OCI-LY3 (cell line): ENCODE data around the gene COG3.

ENCODE experiments used
- H2AFZ ChIP-seq: fragments of 200-600, 300-600 bp; shearing (Covaris generic); 2 replicates; pipeline ENCODE4 v1.6.0; 2014; ENCODE audit warnings: antibody characterized with exemption, low read depth, low read length
- H3K27ac ChIP-seq: fragments of 200-600, 300-600 bp; sonication (generic); 2 replicates; pipeline ENCODE4 v1.5.1; 2014; ENCODE audit warnings: mild to moderate bottlenecking, low read length, moderate library complexity, mixed read lengths
- H3K27me3 ChIP-seq: fragments of 200-600, 300-600 bp; sonication (generic); 2 replicates; pipeline ENCODE4 v1.6.1; 2014; ENCODE audit warnings: low read depth, low read length, mixed read lengths
- H3K36me3 ChIP-seq: fragments of 200-600, 300-600 bp; sonication (generic); replicated peaks from 2 replicates; pipeline ENCODE3; 2014; ENCODE audit warnings: low read depth, low read length, mixed read lengths
- H3K4me1 ChIP-seq: fragments of 300-600, 200-600 bp; sonication (generic); 2 replicates; pipeline ENCODE4 v1.6.1; 2014; ENCODE audit warnings: low read length, mixed read lengths
- H3K4me2 ChIP-seq: fragments of 200-600, 300-600 bp; sonication (generic); 2 replicates; pipeline ENCODE4 v1.6.1; 2014; ENCODE audit warnings: low read length, mixed read lengths
- H3K4me3 ChIP-seq: fragments of 300-600, 200-600 bp; sonication (generic); 2 replicates; pipeline ENCODE4 v1.5.1; 2014; ENCODE audit warnings: antibody characterized with exemption, mild to moderate bottlenecking, low read length, moderate library complexity
- H3K79me2 ChIP-seq: fragments of 300-600, 200-600 bp; shearing (Covaris generic); 2 replicates; pipeline ENCODE4 v1.6.1; 2014; ENCODE audit warnings: mild to moderate bottlenecking, low read length, mixed read lengths
- H3K9ac ChIP-seq: fragments of 300-600, 200-600 bp; shearing (Covaris generic); 2 replicates; pipeline ENCODE4 v1.6.0; 2014; ENCODE audit warnings: mild to moderate bottlenecking, low read length, moderate library complexity
- H3K9me3 ChIP-seq: fragments of 200-600, 300-600 bp; shearing (Covaris generic); 2 replicates; pipeline ENCODE4 v1.6.1; 2014; ENCODE audit warnings: low read length, mixed read lengths; ENCODE audit not compliant: insufficient read depth
- H4K20me1 ChIP-seq: fragments of 200-600, 300-600 bp; sonication (generic); 2 replicates; pipeline ENCODE4 v1.6.1; 2016; ENCODE audit warnings: low read length, mixed read lengths; ENCODE audit not compliant: insufficient read depth
- EZH2phosphoT487 ChIP-seq: fragments of 200-600 bp; shearing (Covaris generic); IDR thresholded peaks from 2 replicates; pipeline ENCODE4 v1.6.1; 2018; ENCODE audit warnings: antibody characterized with exemption, mixed run types, low read depth
- TF ChIP-seq, protein P1 (sequence below): fragments of 200-600, 300-600 bp; sonication (generic); IDR thresholded peaks from 2 replicates; pipeline ENCODE4 v1.5.1; 2014; ENCODE audit warnings: antibody characterized with exemption, low read length, low read depth

COG3 gene

DNA sequence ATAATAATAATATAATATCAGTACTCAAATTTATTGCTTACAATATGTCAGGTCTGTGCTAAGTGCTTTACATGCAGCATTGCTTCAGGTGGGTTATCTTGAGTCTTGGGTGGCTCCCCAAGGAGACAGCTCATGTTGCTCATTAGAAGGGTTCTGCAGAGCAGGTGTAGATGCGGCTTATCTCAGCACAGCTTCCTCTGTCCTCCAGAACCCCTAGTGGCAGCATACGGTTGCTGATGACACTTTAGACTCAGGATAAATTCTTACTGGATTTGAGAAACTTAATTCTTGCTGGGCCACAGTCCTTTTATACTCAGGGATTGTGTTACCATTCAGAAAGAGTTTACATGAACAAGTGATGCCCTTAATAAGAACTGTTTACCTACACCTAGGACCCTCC lies 8.9 kb downstream of the COG3 start:
- no peak overlapping the region for H3K4me2 ChIP-seq
- TF ChIP-seq EZH2phosphoT487, result no peak
- TF ChIP-seq, protein P1, sequence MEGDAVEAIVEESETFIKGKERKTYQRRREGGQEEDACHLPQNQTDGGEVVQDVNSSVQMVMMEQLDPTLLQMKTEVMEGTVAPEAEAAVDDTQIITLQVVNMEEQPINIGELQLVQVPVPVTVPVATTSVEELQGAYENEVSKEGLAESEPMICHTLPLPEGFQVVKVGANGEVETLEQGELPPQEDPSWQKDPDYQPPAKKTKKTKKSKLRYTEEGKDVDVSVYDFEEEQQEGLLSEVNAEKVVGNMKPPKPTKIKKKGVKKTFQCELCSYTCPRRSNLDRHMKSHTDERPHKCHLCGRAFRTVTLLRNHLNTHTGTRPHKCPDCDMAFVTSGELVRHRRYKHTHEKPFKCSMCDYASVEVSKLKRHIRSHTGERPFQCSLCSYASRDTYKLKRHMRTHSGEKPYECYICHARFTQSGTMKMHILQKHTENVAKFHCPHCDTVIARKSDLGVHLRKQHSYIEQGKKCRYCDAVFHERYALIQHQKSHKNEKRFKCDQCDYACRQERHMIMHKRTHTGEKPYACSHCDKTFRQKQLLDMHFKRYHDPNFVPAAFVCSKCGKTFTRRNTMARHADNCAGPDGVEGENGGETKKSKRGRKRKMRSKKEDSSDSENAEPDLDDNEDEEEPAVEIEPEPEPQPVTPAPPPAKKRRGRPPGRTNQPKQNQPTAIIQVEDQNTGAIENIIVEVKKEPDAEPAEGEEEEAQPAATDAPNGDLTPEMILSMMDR, result peak; percentile 18
- peaks cover 71% of the 10 kb centered on the region for H3K79me2 ChIP-seq

DNA sequence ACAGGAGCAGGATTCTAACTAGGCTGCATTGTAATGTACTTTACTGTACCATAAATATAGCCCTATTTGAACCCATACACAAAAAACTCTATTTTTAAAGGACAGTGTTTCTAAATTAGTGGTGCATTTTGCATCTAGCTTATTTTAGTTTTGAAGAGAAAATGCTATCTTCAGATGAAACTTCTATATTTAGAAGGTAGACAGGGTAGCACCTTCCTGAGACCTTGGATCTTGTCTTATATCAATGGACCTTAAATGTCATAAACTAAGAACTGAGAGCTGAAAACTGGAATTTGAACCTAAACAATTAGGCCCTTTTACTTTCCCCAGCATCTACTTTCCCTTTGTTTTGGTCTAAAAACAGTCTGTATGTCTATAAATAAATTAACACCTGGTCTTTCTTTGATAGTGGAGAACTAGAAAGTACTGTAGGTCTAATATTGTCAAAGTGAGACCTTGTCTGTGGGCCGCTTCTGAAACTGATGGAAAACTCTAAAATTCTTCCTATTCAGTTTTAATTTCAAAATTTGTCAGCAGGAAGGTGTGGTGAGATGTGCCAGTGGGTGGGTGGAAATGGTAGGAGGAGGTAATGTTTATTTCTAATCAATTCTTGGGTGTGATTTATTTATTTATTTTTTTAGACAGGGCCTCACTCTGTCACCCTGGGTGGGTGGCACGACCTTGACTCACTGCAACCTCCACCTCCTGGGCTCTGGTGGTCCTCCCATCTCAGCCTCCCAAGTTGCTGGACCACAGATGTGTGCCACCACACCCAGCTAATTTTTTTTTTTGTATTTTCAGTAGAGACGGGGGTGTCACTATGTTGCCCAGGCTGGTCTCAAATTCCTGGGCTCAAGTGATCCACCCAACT lies 10.1 kb downstream of the COG3 start:
- Histone ChIP-seq H3K4me2 (no peak overlapping the region), H3K9me3 (no peaks in the 10 kb centered on the region), H4K20me1 (peaks cover 33% of the 10 kb centered on the region), H3K27me3 (no peaks in the 10 kb centered on the region), H3K79me2 (peaks cover 62% of the 10 kb centered on the region), H3K27ac (no peak overlapping the region), H3K4me3 (no peak overlapping the region), H3K4me1 (no peaks in the 10 kb centered on the region), H3K36me3 (peaks cover 37% of the 10 kb centered on the region), H2AFZ (no peak overlapping the region), H3K9ac (no peak overlapping the region)
- TF ChIP-seq EZH2phosphoT487, result no peak
- TF ChIP-seq, protein P1, result no peak

More for the DNA sequence above, 8.9 kb downstream of the COG3 start:
- no peak overlapping the region for H3K4me3 ChIP-seq
- H3K27ac ChIP-seq, result no peak overlapping the region
- no peak overlapping the region for H3K9ac ChIP-seq
- H4K20me1 ChIP-seq, result peaks cover 31% of the 10 kb centered on the region
- H3K4me1 ChIP-seq, result no peaks in the 10 kb centered on the region
- H3K27me3 ChIP-seq, result no peaks in the 10 kb centered on the region
- no peaks in the 10 kb centered on the region for H3K9me3 ChIP-seq
- H2AFZ ChIP-seq, result no peak overlapping the region
- peaks cover 27% of the 10 kb centered on the region for H3K36me3 ChIP-seq

DNA sequence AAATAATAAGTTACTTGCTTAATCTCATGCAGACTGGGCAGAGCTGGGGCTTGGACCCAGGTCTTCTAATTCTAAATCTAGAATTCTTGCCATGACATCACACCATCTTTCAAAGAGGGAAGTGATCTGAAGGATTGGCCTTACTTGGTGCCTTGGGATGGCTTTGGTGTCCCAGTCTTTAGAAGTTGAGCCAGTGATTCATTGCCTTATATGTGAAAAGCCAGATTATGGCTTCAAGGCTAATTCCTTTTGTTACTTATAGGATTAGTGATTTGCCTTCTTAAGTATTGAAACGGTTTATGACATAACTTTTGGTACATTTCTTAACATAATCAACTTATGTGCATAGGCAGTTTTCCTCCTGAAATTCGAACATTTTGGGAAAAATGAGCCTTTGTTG lies 14.9 kb downstream of the COG3 start:
- Histone ChIP-seq H2AFZ (no peak overlapping the region), H3K36me3 (peaks cover 48% of the 10 kb centered on the region), H3K9me3 (no peaks in the 10 kb centered on the region), H3K27me3 (no peaks in the 10 kb centered on the region), H3K27ac (no peak overlapping the region), H3K79me2 (peaks cover 13% of the 10 kb centered on the region), H4K20me1 (peaks cover 19% of the 10 kb centered on the region), H3K4me1 (no peaks in the 10 kb centered on the region), H3K4me3 (no peak overlapping the region), H3K4me2 (no peak overlapping the region), H3K9ac (no peak overlapping the region)
- TF ChIP-seq EZH2phosphoT487, result no peak
- TF ChIP-seq, protein P1, result no peak

DNA sequence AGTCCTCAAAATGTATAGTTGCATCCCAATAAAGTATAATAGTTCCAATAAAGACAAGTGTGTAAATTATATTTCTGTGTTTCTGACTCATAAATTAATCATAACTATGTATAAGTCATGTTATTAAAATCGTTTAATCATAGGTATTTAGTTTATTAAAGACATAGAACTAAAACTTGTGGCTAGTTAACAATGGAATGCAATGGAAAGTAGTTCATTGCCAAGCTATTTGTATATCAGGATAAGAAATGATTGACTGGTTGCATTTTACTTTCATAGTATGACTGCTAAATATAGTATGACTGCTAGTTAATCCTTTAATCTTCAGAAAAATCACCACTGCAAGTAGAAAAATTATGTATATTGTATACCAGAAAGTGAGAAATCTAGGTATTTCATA lies 16.9 kb downstream of the COG3 start:
- H3K4me2 ChIP-seq, result no peak overlapping the region

More for the DNA sequence above, 16.9 kb downstream of the COG3 start:
- H3K9me3 ChIP-seq, result no peaks in the 10 kb centered on the region
- H3K27me3 ChIP-seq, result no peaks in the 10 kb centered on the region
- H3K4me3 ChIP-seq, result no peak overlapping the region
- H4K20me1 ChIP-seq, result peaks cover 5% of the 10 kb centered on the region; the same call in 1 of the 2 replicates
- H3K36me3 ChIP-seq, result peaks cover 45% of the 10 kb centered on the region
- H3K27ac ChIP-seq, result no peak overlapping the region
- no peak overlapping the region for H2AFZ ChIP-seq
- H3K4me1 ChIP-seq, result no peaks in the 10 kb centered on the region
- no peak overlapping the region for H3K9ac ChIP-seq
- TF ChIP-seq, protein P1, result no peak
- no peak for TF ChIP-seq EZH2phosphoT487
- H3K79me2 ChIP-seq, result no peaks in the 10 kb centered on the region
